Liver (tissue), 9 donors: ENCODE measurements around the gene DHRS12. TPM values are rescaled to one million over a fixed set of nuclear protein-coding genes. Genes with fewer than 3 reads are reported as not detected.

ENCODE experiments used
- DNase-seq: peaks from one replicate; pipeline ENCODE4 v3.0.0-alpha.2; 2017; ENCODE audit warnings: low spot score
- H3K27ac ChIP-seq, 2 donors: one replicate each; pipeline ENCODE4 v1.7.0; 2013; ENCODE audit warnings: inconsistent platforms in 2 of 2, low read length in 2 of 2, control low read depth in 1 of 2, low read depth in 1 of 2, mild to moderate bottlenecking in 1 of 2
- H3K27me3 ChIP-seq, 4 donors: one replicate each; pipeline versions ENCODE4 v1.6.1 to v1.7.0; 2013; ENCODE audit warnings: low read length in 3 of 4, inconsistent platforms in 1 of 4, mild to moderate bottlenecking in 1 of 4, moderate library complexity in 1 of 4; ENCODE audit not compliant: control insufficient read depth in 4 of 4, insufficient read depth in 4 of 4
- H3K36me3 ChIP-seq, 4 donors: one replicate each; pipeline versions ENCODE4 v1.6.1 to v1.7.0; 2013; ENCODE audit warnings: low read length in 3 of 4, mild to moderate bottlenecking in 3 of 4, low read depth in 1 of 4, moderate library complexity in 1 of 4; ENCODE audit not compliant: control insufficient read depth in 4 of 4, insufficient read depth in 3 of 4
- H3K4me1 ChIP-seq, 4 donors: one replicate each; pipeline versions ENCODE4 v1.6.1 to v1.7.0; 2013; ENCODE audit warnings: low read length in 3 of 4, mild to moderate bottlenecking in 3 of 4, moderate library complexity in 1 of 4; ENCODE audit not compliant: control insufficient read depth in 4 of 4, insufficient read depth in 4 of 4
- H3K4me3 ChIP-seq, 3 donors: one replicate each; pipeline versions ENCODE4 v1.6.1 to v1.7.0; 2013; ENCODE audit warnings: low read length in 3 of 3, control low read depth in 1 of 3, low read depth in 1 of 3, mild to moderate bottlenecking in 1 of 3
- H3K9ac ChIP-seq, 2 donors: one replicate each; pipeline ENCODE4 v1.7.0; 2013; ENCODE audit warnings: low read length in 2 of 2, mild to moderate bottlenecking in 2 of 2, moderate library complexity in 2 of 2, control low read depth in 1 of 2, low read depth in 1 of 2
- H3K9me3 ChIP-seq, 4 donors: one replicate each; pipeline versions ENCODE4 v1.6.1 to v1.7.0; 2013; ENCODE audit warnings: low read length in 3 of 4; ENCODE audit not compliant: control insufficient read depth in 4 of 4
- CTCF ChIP-seq: fragments of 150-350 bp; IDR thresholded peaks from 2 replicates; pipeline ENCODE4 v1.5.1; 2017; ENCODE audit warnings: improper control_type of control experiment, low read depth, low read length; ENCODE audit not compliant: missing input control
- EGR1 ChIP-seq, 2 donors: IDR thresholded peaks; 2 replicates each; pipeline ENCODE4 v1.6.1; 2016 to 2018; ENCODE audit warnings: antibody characterized with exemption in 2 of 2, low read depth in 2 of 2
- FOXA1 ChIP-seq: IDR thresholded peaks from 2 replicates; pipeline ENCODE4 v1.6.1; 2016; ENCODE audit warnings: antibody characterized with exemption
- FOXA2 ChIP-seq: IDR thresholded peaks from 2 replicates; pipeline ENCODE4 v1.6.1; 2016; ENCODE audit warnings: antibody characterized with exemption
- HNF4A ChIP-seq, 2 donors: conservative IDR thresholded peaks; 2 replicates each; pipeline ENCODE4 v1.6.1; 2016; ENCODE audit warnings: antibody characterized with exemption in 2 of 2, mild to moderate bottlenecking in 2 of 2
- HNF4G ChIP-seq: IDR thresholded peaks from 2 replicates; pipeline ENCODE4 v1.6.1; 2016; ENCODE audit warnings: antibody characterized with exemption
- MAX ChIP-seq: IDR thresholded peaks from 2 replicates; pipeline ENCODE4 v1.6.1; 2016; ENCODE audit warnings: antibody characterized with exemption
- NR2F2 ChIP-seq: IDR thresholded peaks from 2 replicates; pipeline ENCODE4 v1.6.1; 2016; ENCODE audit warnings: antibody characterized with exemption
- RAD21 ChIP-seq, 2 donors: IDR thresholded peaks; 2 replicates each; pipeline ENCODE4 v1.6.1; 2016; ENCODE audit warnings: antibody characterized with exemption in 2 of 2, mild to moderate bottlenecking in 2 of 2
- REST ChIP-seq: IDR thresholded peaks from 2 replicates; pipeline ENCODE4 v1.6.1; 2016; ENCODE audit warnings: antibody characterized with exemption, mild to moderate bottlenecking
- RXRA ChIP-seq, 2 donors: IDR thresholded peaks; 2 replicates each; pipeline ENCODE4 v1.6.1; 2017 to 2018; ENCODE audit warnings: antibody characterized with exemption in 2 of 2, mild to moderate bottlenecking in 1 of 2
- SP1 ChIP-seq: IDR thresholded peaks from 2 replicates; pipeline ENCODE4 v1.6.1; 2018; ENCODE audit warnings: antibody characterized with exemption, mild to moderate bottlenecking
- TAF1 ChIP-seq: conservative IDR thresholded peaks from 2 replicates; pipeline ENCODE4 v1.6.1; 2016; ENCODE audit warnings: antibody characterized with exemption, mild to moderate bottlenecking
- YY1 ChIP-seq: IDR thresholded peaks from 2 replicates; pipeline ENCODE4 v1.6.1; 2016; ENCODE audit warnings: antibody characterized with exemption, mild to moderate bottlenecking
- ZBTB33 ChIP-seq: IDR thresholded peaks from 2 replicates; pipeline ENCODE4 v1.6.1; 2016; ENCODE audit warnings: antibody characterized with exemption
- WGBS: extraction: QIAGEN DNeasy Blood & Tissue Kit; methylation state at CpG from one replicate; pipeline ENCODE4 v1.1.7; 2013; 5-methylcytosine and 5-hydroxymethylcytosine counted together
- polyA plus RNA-seq, 2 donors: library from polyadenylated mRNA; stranded (reverse) in 1 of 2; unstranded in 1 of 2; fragments of 200-250 nt in 1 of 2; fragments of >200 nt in 1 of 2; fragmentation: Nextera tagmentation in 1 of 2; extraction: Ambion mirVana in 1 of 2; gene quantifications; one replicate each; pipeline versions ENCODE4 v1.2.1 to v1.2.3, GENCODE V29; 2013 to 2015
- total RNA-seq, 2 donors: library from RNA; depleted of rRNA; stranded (reverse); fragments of >200 nt; gene quantifications; one replicate each; pipeline ENCODE4 v1.2.3, GENCODE V29; 2014
- donor health status: healthy.
- donor health status: healthy.
- donor health status: healthy.
- donor health status: healthy.
- donor health status: healthy.

The DHRS12 gene
- total and polyA plus RNA-seq, 4 donors = 6.5 to 15.5 (median 9.3) TPM

- Histone ChIP-seq H3K4me3 (no peak overlapping the region), H3K9ac (no peak overlapping the region), H3K27ac (peak overlapping the region in 1 of 2 donors; percentile 9), H3K36me3 (peaks cover 0 to 7% (median 0%) of the 10 kb centered on the region in 4 donors), H3K4me1 (peaks cover 0 to 9% (median 5%) of the 10 kb centered on the region in 4 donors), H3K9me3 (no peaks in the 10 kb centered on the region), H3K27me3 (no peaks in the 10 kb centered on the region)
- TF ChIP-seq EGR1 (IDR thresholded peaks at IDR 0.05; ENCODE audit: low read depth in 2 of 2) (no peak), TAF1 (no peak), CTCF (no peak), MAX (no peak), HNF4G (no peak), REST (no peak), NR2F2 (no peak), FOXA2 (no peak)
- WGBS = 73% methylated on average over 12 of the region's 12 CpGs
- no peak for DNase-seq
Measured at GRCh38 chr13:51785712-51786424, 18.1 kb downstream of the DHRS12 start.

- Histone ChIP-seq H3K9ac (no peak overlapping the region), H3K36me3 (peaks cover 0 to 5% (median 0%) of the 10 kb centered on the region in 4 donors), H3K9me3 (no peaks in the 10 kb centered on the region), H3K4me1 (peaks cover 0 to 9% (median 5%) of the 10 kb centered on the region in 4 donors), H3K4me3 (no peak overlapping the region), H3K27me3 (no peaks in the 10 kb centered on the region), H3K27ac (no peak overlapping the region)
- no peak for DNase-seq
- WGBS = 97% methylated on average over 1 of the region's 1 CpG
- TF ChIP-seq FOXA1 (no peak), EGR1 (IDR thresholded peaks at IDR 0.05; ENCODE audit: low read depth in 2 of 2) (no peak), SP1 (no peak)
Measured at GRCh38 chr13:51784097-51784496, 19.9 kb downstream of the DHRS12 start.

- Histone ChIP-seq H3K36me3 (peaks cover 0 to 2% (median 0%) of the 10 kb centered on the region in 4 donors), H3K9me3 (no peaks in the 10 kb centered on the region), H3K4me1 (peaks cover 0 to 9% (median 5%) of the 10 kb centered on the region in 4 donors), H3K9ac (no peak overlapping the region), H3K27ac (no peak overlapping the region), H3K4me3 (no peak overlapping the region), H3K27me3 (no peaks in the 10 kb centered on the region)
- 92% methylated on average over 9 of the region's 9 CpGs for WGBS
- no peak for DNase-seq
- no peak for TF ChIP-seq SP1
- no peak for TF ChIP-seq RXRA (IDR thresholded peaks at IDR 0.05)
- TF ChIP-seq FOXA1 = no peak
- TF ChIP-seq YY1 = no peak
- no peak for TF ChIP-seq EGR1 (IDR thresholded peaks at IDR 0.05; ENCODE audit: low read depth in 2 of 2)
- TF ChIP-seq HNF4A (conservative IDR thresholded peaks at IDR 0.05) = no peak
- TF ChIP-seq FOXA2 = no peak
- no peak for TF ChIP-seq RAD21 (IDR thresholded peaks at IDR 0.05)
- TF ChIP-seq MAX = no peak
- TF ChIP-seq ZBTB33 = no peak
- no peak for TF ChIP-seq CTCF
- TF ChIP-seq TAF1 = no peak
Measured at GRCh38 chr13:51783428-51784094, 20.4 kb downstream of the DHRS12 start.
